GM11168 (cell line): ENCODE measurements around the gene TEKT3.

ENCODE experiments used
- in situ Hi-C: fragments of 300-500 bp; cut with MboI; formaldehyde crosslinking; loops from one replicate; pipeline ENCODE4 v1.12.0; 2022; ENCODE audit warnings: low sequenced_read_pairs; ENCODE audit not compliant: unreplicated experiment

TEKT3 gene

GRCh38 chr17:15269780-15270089 is 71.7 kb downstream of the TEKT3 start:
- in situ Hi-C loops: loop anchor here (25.0 kb wide), 1 partner anchor 718 kb away; the partner anchor contains the start of genes TTC19 and ZSWIM7

- in situ Hi-C loops: loop anchor here (25.0 kb wide), 1 partner anchor 718 kb away; the partner anchor contains the start of genes TTC19 and ZSWIM7
These were observed 72.2 kb downstream of the TEKT3 start for GRCh38 chr17:15269087-15269779.

DNA sequence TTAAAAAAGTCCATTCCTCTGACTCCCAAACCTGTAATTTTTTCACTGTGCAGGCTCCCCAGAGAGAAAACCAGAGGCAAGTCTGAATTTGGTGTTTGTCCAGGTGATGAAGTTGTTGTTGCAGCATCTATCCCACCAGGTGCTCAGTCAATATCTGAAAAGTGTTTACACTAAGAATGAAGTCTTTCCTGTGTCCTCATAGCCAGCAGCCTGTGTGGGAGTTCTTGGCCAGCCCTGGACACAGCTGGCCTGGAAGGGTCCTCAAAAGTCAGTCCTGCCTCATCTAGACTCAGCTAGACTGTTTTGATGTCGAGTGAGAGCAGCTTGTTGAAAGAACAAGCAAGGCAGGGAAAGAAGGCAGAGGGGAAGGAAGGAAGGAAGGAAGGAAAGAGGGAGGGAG is 72.9 kb downstream of the TEKT3 start:
- in situ Hi-C loops: loop anchor here (25.0 kb wide), 1 partner anchor 719 kb away; the partner anchor contains the start of genes TTC19 and ZSWIM7

DNA sequence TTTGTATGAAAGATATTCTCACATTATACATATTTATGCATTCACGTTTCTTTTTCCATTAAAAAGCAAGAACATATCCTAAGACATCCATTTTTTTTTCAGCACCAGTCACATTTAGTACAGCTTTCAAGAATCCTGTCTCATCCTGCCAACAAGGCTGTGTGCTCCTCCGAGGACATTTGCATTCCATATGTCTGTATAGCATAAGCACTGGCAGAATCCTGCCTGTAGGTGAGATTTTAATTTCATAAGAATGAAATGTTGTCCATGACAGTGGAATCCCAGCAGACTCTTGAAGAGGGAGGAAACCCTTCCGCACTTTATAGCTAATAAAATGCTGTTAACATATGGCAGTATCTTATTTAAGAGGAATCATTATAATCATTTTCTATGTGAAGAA is 73.4 kb downstream of the TEKT3 start:
- in situ Hi-C loops: loop anchor here (25.0 kb wide), 1 partner anchor 719 kb away; the partner anchor contains the start of genes TTC19 and ZSWIM7

DNA sequence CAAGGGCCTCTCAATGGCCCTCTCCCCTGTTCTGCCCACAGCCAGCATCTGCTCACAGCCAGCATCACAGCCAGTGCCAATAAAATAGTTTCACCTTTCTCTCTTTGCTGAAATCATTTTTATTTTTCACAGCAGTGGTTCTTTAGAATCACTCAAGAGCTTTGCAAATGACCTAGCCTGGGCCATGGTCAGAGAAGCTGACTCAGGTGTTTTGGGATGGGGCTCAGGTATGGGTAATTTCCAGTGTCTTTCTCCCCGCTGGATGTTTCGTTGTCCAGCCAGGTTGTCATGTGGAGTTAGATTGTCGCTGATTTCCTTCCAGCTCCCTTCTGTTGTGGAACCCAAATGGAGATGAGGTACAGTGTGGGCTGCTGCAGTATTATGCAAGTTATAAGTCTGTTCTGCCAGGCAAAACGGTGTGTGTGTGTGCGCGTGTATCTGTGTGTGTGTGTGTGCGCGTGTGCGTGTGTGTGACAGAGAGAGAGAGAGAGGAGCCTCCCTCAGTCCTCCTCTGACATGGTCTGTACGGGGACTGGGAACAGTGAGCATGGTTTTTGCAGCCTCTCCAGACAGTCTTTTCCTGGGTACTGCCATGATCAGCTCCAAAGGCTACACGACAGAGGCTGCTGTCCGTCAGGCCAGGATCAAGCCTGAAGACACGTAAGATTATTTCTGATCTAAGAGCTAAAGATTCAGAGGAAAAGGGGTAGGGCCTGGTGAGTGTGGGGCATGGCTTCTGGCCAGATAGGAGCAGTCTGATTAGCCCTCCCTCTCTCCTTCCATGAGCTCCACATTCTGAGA is 74.9 kb downstream of the TEKT3 start:
- in situ Hi-C loops: loop anchor here (25.0 kb wide), 1 partner anchor 721 kb away; the partner anchor contains the start of genes TTC19 and ZSWIM7

- in situ Hi-C loops: loop anchor here (25.0 kb wide), 1 partner anchor 722 kb away; the partner anchor contains the start of genes TTC19 and ZSWIM7
These were observed 76.3 kb downstream of the TEKT3 start, which contains the start of gene PMP22 for GRCh38 chr17:15265131-15265530. Gene PMP22 (minus strand): TSS chr17:15265326. CDS start chr17:15260727, 4,599 bp downstream.

- in situ Hi-C loops: loop anchor here (25.0 kb wide), 1 partner anchor 723 kb away; the partner anchor contains the start of genes TTC19 and ZSWIM7
These were observed 76.9 kb downstream of the TEKT3 start for GRCh38 chr17:15264542-15264941.

DNA sequence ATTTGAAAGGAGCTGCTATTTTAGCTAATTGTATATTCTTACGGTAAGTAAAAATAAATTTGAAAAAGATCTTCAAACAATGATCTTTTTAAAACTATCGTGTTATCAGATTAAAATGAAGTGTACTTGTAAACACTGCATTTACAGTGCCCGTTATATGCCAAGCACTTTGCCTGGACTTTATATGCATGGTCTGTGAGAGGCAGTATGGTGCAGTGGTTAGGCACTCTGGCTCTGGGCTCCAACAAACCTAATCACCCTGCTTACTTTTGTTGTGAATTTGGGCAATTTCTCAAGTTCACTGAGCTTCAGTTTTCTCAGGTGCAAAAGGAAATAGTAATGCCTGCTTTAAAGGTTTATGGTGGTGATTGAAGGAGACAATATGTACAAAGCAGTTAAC is 77.7 kb downstream of the TEKT3 start:
- in situ Hi-C loops: loop anchor here (25.0 kb wide), 1 partner anchor 724 kb away; the partner anchor contains the start of genes TTC19 and ZSWIM7

GRCh38 chr17:15263206-15263579 is 78.2 kb downstream of the TEKT3 start:
- in situ Hi-C loops: loop anchor here (25.0 kb wide), 1 partner anchor 724 kb away; the partner anchor contains the start of genes TTC19 and ZSWIM7

DNA sequence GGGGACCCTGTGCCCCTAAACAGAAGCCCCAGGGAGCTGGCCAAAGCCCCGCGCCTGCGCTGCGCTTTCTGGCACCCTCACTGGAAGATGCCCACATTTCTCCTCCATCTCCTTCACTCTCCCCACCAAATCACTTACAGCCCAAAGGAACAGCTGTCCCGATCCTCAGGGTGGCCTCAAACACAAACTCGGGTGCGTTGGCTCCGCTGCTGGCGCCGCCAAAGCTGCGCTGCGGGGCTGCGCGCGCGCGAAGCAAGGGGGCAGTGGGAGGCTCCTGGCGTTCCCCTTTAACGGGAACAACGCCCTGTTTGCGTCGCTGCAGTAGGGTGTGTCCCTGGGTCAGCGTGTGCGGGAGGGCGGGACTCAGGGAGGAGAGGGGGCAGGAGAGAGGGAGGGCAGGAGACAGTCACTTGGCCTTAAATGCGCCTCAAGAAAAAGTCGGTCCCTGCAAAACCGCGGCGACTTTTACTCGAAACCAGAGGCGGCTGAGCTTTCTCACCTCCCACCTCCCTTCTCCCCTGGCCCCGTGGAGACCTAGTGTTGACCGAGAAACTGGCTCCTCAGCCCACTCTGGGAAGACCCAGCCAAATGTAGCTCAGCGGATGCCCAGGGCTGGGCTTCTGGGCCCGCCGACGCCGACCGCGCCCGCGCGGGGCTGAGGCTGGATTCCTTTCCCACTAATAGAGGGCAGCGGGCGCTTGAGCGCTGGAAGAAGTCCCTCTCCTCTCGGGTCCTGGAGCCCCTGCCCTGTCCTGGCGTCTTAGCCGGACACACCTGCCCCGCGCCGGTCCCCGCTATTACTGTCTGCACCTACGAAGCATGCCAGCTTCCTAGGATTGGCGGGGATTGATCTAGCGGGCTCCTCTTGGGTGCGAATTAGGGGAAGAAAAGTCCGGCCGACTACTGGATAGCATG is 78.8 kb downstream of the TEKT3 start:
- in situ Hi-C loops: loop anchor here (25.0 kb wide), 1 partner anchor 725 kb away; the partner anchor contains the start of genes TTC19 and ZSWIM7

DNA sequence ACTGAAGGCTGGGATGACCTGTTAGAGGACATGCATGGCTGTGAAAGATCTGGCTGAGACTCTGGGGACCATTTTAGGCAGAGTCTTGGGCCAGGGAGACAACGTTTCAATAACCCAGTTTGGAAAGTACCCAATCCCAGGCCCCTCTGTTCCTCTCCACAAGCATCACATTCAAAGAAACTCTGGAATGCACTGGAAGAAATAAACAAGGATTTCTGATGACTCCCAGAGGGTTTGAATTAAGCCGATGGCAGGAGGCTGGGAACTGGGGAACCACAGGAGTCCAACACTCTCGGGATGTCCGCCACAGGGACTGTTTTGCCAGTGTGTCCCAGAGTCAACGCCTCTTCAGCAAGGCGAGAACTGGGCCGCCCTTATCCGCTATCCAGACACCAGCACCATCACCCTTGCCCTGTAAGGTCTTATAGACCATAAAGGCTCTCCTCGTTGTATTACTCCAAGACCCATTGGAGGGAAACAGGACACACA is 79.6 kb downstream of the TEKT3 start:
- in situ Hi-C loops: loop anchor here (25.0 kb wide), 1 partner anchor 725 kb away; the partner anchor contains the start of genes TTC19 and ZSWIM7

- in situ Hi-C loops: loop anchor here (25.0 kb wide), 1 partner anchor 726 kb away; the partner anchor contains the start of genes TTC19 and ZSWIM7
These were observed 80.1 kb downstream of the TEKT3 start for GRCh38 chr17:15261258-15261801.

GRCh38 chr17:15260376-15261257 is 80.8 kb downstream of the TEKT3 start:
- in situ Hi-C loops: loop anchor here (25.0 kb wide), 1 partner anchor 727 kb away; the partner anchor contains the start of genes TTC19 and ZSWIM7

DNA sequence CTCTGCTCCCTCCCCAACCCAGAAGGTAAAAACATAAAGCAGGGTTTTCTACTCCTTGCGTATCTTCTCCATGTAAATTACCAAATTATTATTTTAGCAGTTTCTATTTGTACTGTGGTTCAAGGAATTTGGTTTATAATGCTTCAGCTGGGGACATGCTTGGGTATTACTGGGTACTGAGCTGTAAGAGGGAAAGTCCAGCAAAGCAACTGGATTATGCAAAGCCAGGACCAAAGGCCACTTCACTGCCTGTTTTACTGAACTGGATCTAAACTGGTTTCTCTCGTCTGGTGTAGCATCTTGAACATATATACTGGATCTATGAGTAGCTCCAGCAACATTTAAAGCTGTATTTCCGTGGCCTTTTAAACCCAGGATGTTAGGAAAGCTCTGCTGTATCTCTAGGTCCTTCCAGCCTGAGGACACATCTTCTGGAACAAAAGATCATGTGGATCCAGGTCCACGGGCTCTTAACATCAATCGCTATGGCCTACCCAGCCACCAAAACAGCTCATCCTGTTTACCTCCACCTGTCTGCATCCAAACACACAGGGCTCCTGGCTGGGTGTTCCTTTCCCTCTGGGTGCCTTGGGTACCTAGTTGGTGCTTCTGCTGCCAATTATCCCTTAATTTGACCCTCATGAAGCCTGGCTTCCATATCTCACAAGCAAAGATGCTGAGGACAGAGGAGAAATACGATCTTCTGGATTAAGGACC is 83.4 kb downstream of the TEKT3 start:
- in situ Hi-C loops: loop anchor here (10.0 to 25.0 kb wide), 2 partner anchors 247 to 729 kb away; partner anchors contain the start of genes TTC19 and ZSWIM7

- in situ Hi-C loops: loop anchor here (10.0 to 25.0 kb wide), 2 partner anchors 247 to 730 kb away; partner anchors contain the start of genes TTC19 and ZSWIM7
These were observed 84.1 kb downstream of the TEKT3 start for GRCh38 chr17:15257258-15257788.

DNA sequence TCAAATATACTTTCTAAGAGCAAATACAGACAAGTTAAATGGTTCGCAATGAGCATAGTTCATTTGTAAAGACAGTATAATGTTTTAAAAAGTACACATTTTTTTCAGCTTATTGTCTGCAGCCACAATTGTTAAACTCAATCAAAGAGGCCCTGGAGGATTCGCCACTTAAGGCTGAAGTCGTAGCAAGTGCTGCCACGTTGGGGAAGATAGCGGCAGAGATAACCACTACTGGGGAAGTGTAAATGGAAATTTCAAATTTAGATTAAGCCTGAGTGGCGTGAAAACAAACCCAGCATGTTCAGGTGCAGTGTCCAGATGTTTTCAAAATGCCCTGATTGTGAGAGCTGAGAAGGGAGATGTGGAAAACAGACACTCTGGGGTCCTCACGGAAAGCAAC is 84.7 kb downstream of the TEKT3 start:
- in situ Hi-C loops: loop anchor here (10.0 to 25.0 kb wide), 2 partner anchors 248 to 731 kb away; partner anchors contain the start of genes TTC19 and ZSWIM7
